Measurements from ENCODE around the gene C2CD2.

DNA sequence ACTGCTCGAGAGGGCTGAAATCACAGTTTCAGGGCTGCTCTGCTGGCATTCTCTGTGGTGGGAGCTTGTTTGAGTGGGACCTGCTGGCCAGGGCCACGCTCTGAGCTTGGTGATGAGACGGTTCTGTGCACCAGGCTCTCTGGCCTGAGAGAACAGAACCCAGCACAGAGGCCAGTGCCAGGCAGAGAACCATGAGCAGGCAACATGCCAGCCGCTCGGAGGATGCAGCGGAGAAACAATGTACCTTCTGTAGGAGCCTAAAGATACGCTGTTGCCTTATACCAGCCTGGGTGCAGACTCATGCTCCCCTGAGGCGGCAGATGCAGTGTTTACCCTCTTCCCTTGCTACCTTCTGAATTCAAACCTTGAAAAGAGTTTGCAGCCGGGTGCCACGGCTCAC is 10.0 kb downstream of the C2CD2 start:
- TF ChIP-seq POLR2A (IDR thresholded peaks at IDR 0.05) = no peak
- TF ChIP-seq, protein P1, sequence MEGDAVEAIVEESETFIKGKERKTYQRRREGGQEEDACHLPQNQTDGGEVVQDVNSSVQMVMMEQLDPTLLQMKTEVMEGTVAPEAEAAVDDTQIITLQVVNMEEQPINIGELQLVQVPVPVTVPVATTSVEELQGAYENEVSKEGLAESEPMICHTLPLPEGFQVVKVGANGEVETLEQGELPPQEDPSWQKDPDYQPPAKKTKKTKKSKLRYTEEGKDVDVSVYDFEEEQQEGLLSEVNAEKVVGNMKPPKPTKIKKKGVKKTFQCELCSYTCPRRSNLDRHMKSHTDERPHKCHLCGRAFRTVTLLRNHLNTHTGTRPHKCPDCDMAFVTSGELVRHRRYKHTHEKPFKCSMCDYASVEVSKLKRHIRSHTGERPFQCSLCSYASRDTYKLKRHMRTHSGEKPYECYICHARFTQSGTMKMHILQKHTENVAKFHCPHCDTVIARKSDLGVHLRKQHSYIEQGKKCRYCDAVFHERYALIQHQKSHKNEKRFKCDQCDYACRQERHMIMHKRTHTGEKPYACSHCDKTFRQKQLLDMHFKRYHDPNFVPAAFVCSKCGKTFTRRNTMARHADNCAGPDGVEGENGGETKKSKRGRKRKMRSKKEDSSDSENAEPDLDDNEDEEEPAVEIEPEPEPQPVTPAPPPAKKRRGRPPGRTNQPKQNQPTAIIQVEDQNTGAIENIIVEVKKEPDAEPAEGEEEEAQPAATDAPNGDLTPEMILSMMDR (IDR thresholded peaks at IDR 0.05) = no peak
